ENCODE measurements around the gene RASGRP3. TPM values are rescaled to one million over a fixed set of nuclear protein-coding genes. Genes with fewer than 3 reads are reported as not detected.

Gene RASGRP3
- total RNA-seq, 1 donor = 31.5 TPM

GRCh38 chr2:33541243-33541642, 64.8 kb downstream of the RASGRP3 start:
- Histone ChIP-seq H3K9me3 (ENCODE audit: low read depth, low read length) (no peaks in the 10 kb centered on the region), H3K27me3 (ENCODE audit: insufficient read depth, low read length) (no peaks in the 10 kb centered on the region), H3K4me3 (ENCODE audit: low read length) (no peak overlapping the region), H3K4me1 (ENCODE audit: insufficient read depth, low read length) (no peaks in the 10 kb centered on the region)

GRCh38 chr2:33550206-33550605, 73.8 kb downstream of the RASGRP3 start:
- no peaks in the 10 kb centered on the region for H3K27me3 ChIP-seq (ENCODE audit: insufficient read depth, low read length)
- H3K4me1 ChIP-seq (ENCODE audit: insufficient read depth, low read length) = peaks cover 20% of the 10 kb centered on the region
- H3K9me3 ChIP-seq (ENCODE audit: low read depth, low read length) = no peaks in the 10 kb centered on the region
- no peak overlapping the region for H3K4me3 ChIP-seq (ENCODE audit: low read length)

- Histone ChIP-seq H3K27me3 (ENCODE audit: insufficient read depth, low read length) (no peaks in the 10 kb centered on the region), H3K9me3 (ENCODE audit: low read depth, low read length) (no peaks in the 10 kb centered on the region), H3K4me1 (ENCODE audit: insufficient read depth, low read length) (peaks cover 26% of the 10 kb centered on the region), H3K4me3 (ENCODE audit: low read length) (no peak overlapping the region)
These were observed 76.5 kb downstream of the RASGRP3 start for GRCh38 chr2:33552758-33553461.

DNA sequence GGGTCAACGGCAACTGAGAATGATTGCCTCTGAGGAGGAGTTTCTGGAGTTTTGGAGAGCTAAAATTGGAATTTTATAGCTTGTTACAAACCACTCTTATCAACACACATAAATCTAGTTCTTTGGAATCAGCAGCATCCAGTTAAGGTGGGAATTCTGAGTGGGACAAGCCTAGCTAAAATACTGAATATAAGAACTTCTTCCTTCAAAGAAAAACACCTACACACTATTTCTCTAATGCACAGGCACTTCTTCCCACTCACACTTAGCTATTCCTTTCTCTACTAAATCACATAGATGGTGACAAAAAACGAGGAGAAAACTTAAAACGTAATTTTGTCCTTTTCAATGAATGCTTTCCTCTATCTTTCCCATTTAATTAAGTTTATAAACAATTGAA, 79.2 kb downstream of the RASGRP3 start:
- H3K27me3 ChIP-seq (ENCODE audit: insufficient read depth, low read length) = no peaks in the 10 kb centered on the region
- H3K4me3 ChIP-seq (ENCODE audit: low read length) = no peak overlapping the region
- H3K9me3 ChIP-seq (ENCODE audit: low read depth, low read length) = no peaks in the 10 kb centered on the region
- peaks cover 26% of the 10 kb centered on the region for H3K4me1 ChIP-seq (ENCODE audit: insufficient read depth, low read length)

DNA sequence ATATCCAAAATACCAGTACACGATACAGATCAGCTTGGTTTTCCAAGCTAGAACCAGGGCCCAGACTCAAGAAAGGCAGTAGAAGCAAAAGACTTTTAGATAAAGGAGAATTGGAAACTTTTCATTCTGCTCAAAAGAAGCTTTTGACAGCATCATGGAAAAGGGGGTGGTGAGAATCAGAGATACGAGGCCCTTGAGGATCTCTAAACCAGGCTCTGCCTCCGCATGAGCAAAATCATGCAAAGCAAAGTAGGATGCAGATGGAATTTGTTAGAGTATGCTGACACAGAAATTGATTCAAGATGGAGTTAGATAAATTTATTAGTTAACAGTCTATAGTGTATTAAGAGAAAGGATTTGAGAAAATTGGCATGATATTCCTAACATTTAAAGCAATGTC, 82.9 kb downstream of the RASGRP3 start:
- no peaks in the 10 kb centered on the region for H3K27me3 ChIP-seq (ENCODE audit: insufficient read depth, low read length)
- H3K9me3 ChIP-seq (ENCODE audit: low read depth, low read length) = no peaks in the 10 kb centered on the region
- H3K4me1 ChIP-seq (ENCODE audit: insufficient read depth, low read length) = peaks cover 14% of the 10 kb centered on the region
- H3K4me3 ChIP-seq (ENCODE audit: low read length) = no peak overlapping the region

DNA sequence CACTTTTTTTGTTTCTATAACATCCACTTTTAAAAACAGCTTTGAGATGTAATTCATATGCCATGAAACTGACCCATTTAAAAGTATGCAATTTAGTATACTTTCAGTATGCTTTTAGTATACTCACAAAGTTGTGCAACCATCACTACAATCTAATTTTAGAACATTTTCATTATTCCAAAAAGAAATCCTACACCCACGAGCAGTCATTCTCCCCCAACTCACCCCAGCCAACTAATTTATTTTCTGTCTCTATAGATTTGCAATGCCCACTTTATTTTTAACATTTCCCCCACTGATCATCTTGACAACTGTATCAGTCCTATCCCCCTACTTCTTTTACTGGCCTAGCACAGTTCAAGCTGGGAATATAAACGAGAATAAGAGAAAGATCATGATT, 83.6 kb downstream of the RASGRP3 start:
- peaks cover 8% of the 10 kb centered on the region for H3K4me1 ChIP-seq (ENCODE audit: insufficient read depth, low read length)
- H3K9me3 ChIP-seq (ENCODE audit: low read depth, low read length) = no peaks in the 10 kb centered on the region
- no peaks in the 10 kb centered on the region for H3K27me3 ChIP-seq (ENCODE audit: insufficient read depth, low read length)
- H3K4me3 ChIP-seq (ENCODE audit: low read length) = no peak overlapping the region

- Histone ChIP-seq H3K27me3 (ENCODE audit: insufficient read depth, low read length) (no peaks in the 10 kb centered on the region), H3K4me1 (ENCODE audit: insufficient read depth, low read length) (no peaks in the 10 kb centered on the region), H3K4me3 (ENCODE audit: low read length) (no peak overlapping the region), H3K9me3 (ENCODE audit: low read depth, low read length) (no peaks in the 10 kb centered on the region)
These were observed 85.4 kb downstream of the RASGRP3 start for GRCh38 chr2:33561872-33562271.

- no peaks in the 10 kb centered on the region for H3K4me1 ChIP-seq (ENCODE audit: insufficient read depth, low read length)
- no peak overlapping the region for H3K4me3 ChIP-seq (ENCODE audit: low read length)
These were observed 94.2 kb downstream of the RASGRP3 start for GRCh38 chr2:33570681-33571080.

DNA sequence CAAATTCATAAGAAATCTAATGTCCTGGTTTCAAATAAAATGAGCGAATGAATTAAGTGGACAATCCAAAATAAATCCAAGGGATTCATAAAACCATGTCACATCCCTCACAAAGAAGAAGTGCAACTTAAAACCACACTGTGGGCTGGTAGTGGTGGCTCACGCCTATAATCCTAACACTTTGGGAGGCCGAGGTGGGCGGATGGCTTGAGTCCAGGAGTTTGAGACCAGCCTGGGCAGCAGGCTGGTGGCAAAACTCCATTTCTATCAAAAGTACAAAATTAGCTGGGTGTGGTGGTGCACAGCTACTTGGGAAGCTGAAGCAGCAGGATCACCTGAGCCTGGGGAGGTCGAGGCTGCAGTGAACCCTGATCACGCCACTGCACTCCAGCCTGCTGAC, 97.2 kb downstream of the RASGRP3 start:
- H3K27me3 ChIP-seq (ENCODE audit: insufficient read depth, low read length) = no peaks in the 10 kb centered on the region
- H3K4me1 ChIP-seq (ENCODE audit: insufficient read depth, low read length) = no peaks in the 10 kb centered on the region
- H3K4me3 ChIP-seq (ENCODE audit: low read length) = no peak overlapping the region
- H3K9me3 ChIP-seq (ENCODE audit: low read depth, low read length) = no peaks in the 10 kb centered on the region

More at GRCh38 chr2:33570681-33571080, 94.2 kb downstream of the RASGRP3 start:
- no peaks in the 10 kb centered on the region for H3K9me3 ChIP-seq (ENCODE audit: low read depth, low read length)
- no peaks in the 10 kb centered on the region for H3K27me3 ChIP-seq (ENCODE audit: insufficient read depth, low read length)

DNA sequence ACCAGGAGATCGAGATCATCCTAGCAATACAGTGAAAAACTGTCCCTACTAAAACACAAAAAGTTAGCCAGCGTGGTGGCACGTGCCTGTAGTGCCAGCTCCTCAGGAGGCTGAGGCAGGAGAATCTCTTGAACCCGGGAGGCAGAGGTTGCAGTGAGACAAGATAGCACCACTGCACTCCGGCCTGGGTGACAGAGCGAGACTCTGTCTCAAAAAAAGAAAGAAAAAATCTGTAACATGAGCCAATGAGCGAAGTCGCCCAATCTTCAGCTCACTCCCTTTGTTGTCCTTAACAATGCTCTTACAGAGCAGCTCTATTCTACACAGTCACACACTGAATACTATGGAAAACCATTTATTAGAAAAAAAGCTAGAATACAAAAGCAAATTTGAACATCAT, 100.6 kb downstream of the RASGRP3 start:
- Histone ChIP-seq H3K9me3 (ENCODE audit: low read depth, low read length) (no peaks in the 10 kb centered on the region), H3K27me3 (ENCODE audit: insufficient read depth, low read length) (no peaks in the 10 kb centered on the region), H3K4me3 (ENCODE audit: low read length) (no peak overlapping the region), H3K4me1 (ENCODE audit: insufficient read depth, low read length) (no peaks in the 10 kb centered on the region)

DNA sequence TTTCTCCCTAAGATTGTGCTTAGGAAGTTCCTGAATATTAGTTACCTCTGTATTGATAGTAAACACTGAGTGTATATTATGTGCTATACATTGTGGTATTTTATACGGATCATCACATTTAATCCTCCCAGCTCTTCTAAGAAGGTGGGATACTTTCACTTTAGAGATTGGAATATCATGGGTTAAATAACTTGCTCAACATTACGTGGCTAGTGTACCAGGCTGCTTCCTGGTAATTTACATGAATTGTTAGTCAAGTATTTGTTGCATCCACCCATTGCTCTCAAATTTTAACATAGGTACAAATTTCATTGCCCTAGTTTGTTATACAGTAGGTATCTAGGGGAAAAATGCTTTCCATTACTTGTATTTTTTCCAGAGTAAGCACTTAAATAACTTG, 101.2 kb downstream of the RASGRP3 start:
- H3K27me3 ChIP-seq (ENCODE audit: insufficient read depth, low read length) = no peaks in the 10 kb centered on the region
- no peak overlapping the region for H3K4me3 ChIP-seq (ENCODE audit: low read length)
- H3K9me3 ChIP-seq (ENCODE audit: low read depth, low read length) = no peaks in the 10 kb centered on the region
- H3K4me1 ChIP-seq (ENCODE audit: insufficient read depth, low read length) = no peaks in the 10 kb centered on the region

- Histone ChIP-seq H3K4me3 (ENCODE audit: low read length) (no peak overlapping the region), H3K9me3 (ENCODE audit: low read depth, low read length) (no peaks in the 10 kb centered on the region), H3K27me3 (ENCODE audit: insufficient read depth, low read length) (no peaks in the 10 kb centered on the region)
These were observed 102.8 kb downstream of the RASGRP3 start for GRCh38 chr2:33579227-33579626.

DNA sequence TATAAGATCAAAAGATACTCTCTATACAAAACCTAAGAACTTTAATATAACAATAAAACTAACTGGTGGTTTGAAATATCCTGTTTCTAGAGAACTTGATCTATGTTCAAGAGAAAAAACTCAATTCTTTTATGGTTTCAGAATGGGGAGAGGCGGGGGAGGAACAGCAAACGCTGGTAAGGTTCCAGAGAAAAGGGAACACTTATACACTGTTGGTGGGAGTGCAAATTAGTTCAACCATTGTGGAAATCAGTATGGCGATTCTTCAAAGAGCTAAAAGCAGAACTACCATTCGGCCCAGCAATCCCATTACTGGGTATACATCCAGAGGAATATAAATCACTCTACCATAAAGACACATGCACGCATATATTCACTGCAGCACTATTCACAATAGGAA, 105.4 kb downstream of the RASGRP3 start:
- H3K9me3 ChIP-seq (ENCODE audit: low read depth, low read length) = no peaks in the 10 kb centered on the region
- no peak overlapping the region for H3K4me3 ChIP-seq (ENCODE audit: low read length)
- H3K27me3 ChIP-seq (ENCODE audit: insufficient read depth, low read length) = no peaks in the 10 kb centered on the region
- H3K4me1 ChIP-seq (ENCODE audit: insufficient read depth, low read length) = no peaks in the 10 kb centered on the region

More at GRCh38 chr2:33579227-33579626, 102.8 kb downstream of the RASGRP3 start:
- H3K4me1 ChIP-seq (ENCODE audit: insufficient read depth, low read length) = no peaks in the 10 kb centered on the region

GRCh38 chr2:33583194-33583938, 106.9 kb downstream of the RASGRP3 start:
- no peaks in the 10 kb centered on the region for H3K4me1 ChIP-seq (ENCODE audit: insufficient read depth, low read length)
- no peaks in the 10 kb centered on the region for H3K9me3 ChIP-seq (ENCODE audit: low read depth, low read length)
- no peaks in the 10 kb centered on the region for H3K27me3 ChIP-seq (ENCODE audit: insufficient read depth, low read length)
- H3K4me3 ChIP-seq (ENCODE audit: low read length) = no peak overlapping the region

GRCh38 chr2:33586766-33587165, 110.3 kb downstream of the RASGRP3 start:
- no peaks in the 10 kb centered on the region for H3K27me3 ChIP-seq (ENCODE audit: insufficient read depth, low read length)
- H3K4me1 ChIP-seq (ENCODE audit: insufficient read depth, low read length) = no peaks in the 10 kb centered on the region
- H3K9me3 ChIP-seq (ENCODE audit: low read depth, low read length) = no peaks in the 10 kb centered on the region
- no peak overlapping the region for H3K4me3 ChIP-seq (ENCODE audit: low read length)

- H3K4me3 ChIP-seq (ENCODE audit: low read length) = no peak overlapping the region
- no peaks in the 10 kb centered on the region for H3K27me3 ChIP-seq (ENCODE audit: insufficient read depth, low read length)
- no peaks in the 10 kb centered on the region for H3K9me3 ChIP-seq (ENCODE audit: low read depth, low read length)
- no peaks in the 10 kb centered on the region for H3K4me1 ChIP-seq (ENCODE audit: insufficient read depth, low read length)
These were observed 111.8 kb downstream of the RASGRP3 start for GRCh38 chr2:33588232-33588631.

Measured in mononuclear cell (primary cell).